GM19238 (cell line): ENCODE data around the gene BDH1.

Experiments
- DNase-seq: peaks from one replicate; pipeline ENCODE4 v3.0.0; 2011; ENCODE audit warnings: low spot score; ENCODE audit not compliant: insufficient read length

BDH1 gene

DNA sequence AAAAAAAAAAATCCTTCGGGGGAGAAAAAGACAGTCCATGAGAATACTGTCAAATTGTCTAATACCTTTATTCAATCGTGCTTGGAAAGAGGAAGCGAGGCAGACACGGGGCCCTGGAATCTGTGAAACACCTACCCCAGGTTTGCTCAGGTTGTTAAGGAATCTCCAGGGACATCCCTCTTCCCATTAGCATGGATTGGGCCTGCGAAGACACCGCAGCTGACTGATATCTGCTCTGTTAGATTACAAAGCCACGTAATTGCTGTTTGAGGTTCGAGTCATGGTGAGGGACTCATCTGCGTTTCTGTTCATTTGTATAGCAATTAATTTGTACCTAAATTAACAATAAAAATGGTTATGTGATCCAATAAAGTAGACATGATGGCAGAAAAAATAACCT is 91.0 kb downstream of the BDH1 start:
- DNase-seq, result no peak

DNA sequence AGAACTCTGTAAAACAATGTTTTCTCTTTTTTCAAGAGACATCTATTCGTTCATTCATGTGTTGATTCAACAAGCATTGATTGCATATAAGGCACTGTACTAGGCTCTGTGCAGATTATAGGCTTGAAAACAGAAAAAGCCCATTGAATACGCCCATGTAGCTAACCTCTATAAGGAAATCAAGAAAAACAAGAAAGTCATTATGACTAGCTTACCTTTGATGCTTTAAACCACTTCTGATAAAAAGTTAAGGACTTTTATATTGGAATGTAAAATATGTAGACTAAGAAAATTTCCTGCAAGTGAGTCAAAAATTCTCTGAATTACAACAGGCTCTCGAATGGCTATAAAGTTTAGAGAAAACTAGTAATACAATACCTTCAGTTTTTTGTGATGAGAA is 92.5 kb downstream of the BDH1 start:
- no peak for DNase-seq

DNA sequence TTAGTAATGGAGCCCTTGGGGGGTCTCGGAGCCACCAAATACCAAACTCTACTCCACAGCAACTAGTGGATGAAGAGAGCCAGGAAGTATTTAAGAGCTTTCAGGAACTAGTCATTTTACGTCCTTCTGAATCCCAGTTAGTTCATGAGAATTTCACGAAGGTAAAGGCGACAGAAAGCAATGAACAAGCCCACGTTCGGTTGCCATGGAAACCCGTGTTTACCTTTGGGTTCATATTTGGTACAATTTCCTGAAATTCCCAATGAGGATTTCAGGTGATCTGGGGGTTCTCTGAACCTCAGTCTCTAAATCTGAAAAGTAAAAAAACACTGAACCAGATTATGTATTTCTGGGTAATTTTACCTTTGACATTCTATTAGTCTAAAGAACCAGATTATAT is 93.0 kb downstream of the BDH1 start:
- no peak for DNase-seq

DNA sequence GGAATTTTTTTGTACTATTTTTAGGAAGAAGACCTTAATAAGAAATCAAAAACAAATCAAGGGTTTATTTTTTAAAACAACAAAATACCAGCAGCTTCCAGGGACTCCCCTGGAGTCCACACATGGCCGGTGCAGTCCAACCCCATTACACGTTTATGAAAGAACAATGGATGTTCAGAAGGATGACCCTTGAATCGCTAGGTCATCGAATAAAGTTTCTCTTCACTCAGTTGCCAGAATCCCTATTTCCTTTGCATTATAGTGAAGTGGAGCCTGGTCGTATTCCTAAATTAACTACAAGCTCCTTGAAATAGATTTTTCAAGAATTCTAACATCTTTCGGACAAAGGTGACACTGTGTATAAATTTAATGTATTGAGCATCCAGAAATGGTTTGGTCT is 95.1 kb downstream of the BDH1 start:
- no peak for DNase-seq

DNA sequence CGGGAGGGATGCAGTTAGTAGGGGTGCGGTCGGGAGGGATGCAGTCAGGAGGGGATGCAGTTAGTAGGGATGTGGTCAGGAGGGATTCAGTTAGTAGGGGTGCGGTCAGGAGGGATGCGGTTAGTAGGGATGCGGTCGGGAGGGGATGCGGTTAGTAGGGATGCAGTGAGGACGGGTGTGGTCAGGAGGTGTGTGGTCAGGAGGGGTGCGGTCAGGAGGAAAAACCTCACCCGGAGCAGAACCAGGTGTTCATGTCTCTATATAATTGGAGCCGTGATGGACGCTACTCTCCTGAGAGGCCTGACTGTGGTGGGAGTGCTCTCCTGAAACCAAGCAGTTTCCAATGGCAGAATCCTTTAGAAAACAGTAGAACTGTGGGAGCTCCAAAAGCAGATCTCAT is 95.8 kb downstream of the BDH1 start:
- no peak for DNase-seq
